Stimulated activated naive CD8-positive, alpha-beta T cell treated with anti-CD3 and anti-CD28 coated beads, Interleukin-15, amount 100 ng/mL, for 72 hours (primary cell): ENCODE data around the gene PTPN13.
"Not testable (repeated sequence)": the region's sequence is repeated elsewhere in the genome, so short reads cannot be mapped to it uniquely, and the experiment has no call there.

ENCODE experiments used
- ATAC-seq: fragments of 150-1000 bp; cut with Tn5 transposase; 2 replicates; pipeline ENCODE4 v1.10.0; 2021; ENCODE audit warnings: mild to moderate bottlenecking, moderate library complexity
- DNase-seq, 2 donors: peaks; one replicate each; pipeline ENCODE4 v3.0.0; 2021 to 2022
- H3K27ac Mint-ChIP-seq, 2 donors: one replicate each; pipeline ENCODE4 v1.8.0; 2022; ENCODE audit warnings: mild to moderate bottlenecking in 2 of 2, mixed read lengths in 2 of 2, moderate library complexity in 2 of 2
- H3K27me3 Mint-ChIP-seq: one replicate; pipeline ENCODE4 v1.8.0; 2022; ENCODE audit warnings: mixed read lengths
- H3K4me1 Mint-ChIP-seq: one replicate; pipeline ENCODE4 v1.8.0; 2022; ENCODE audit warnings: mild to moderate bottlenecking, mixed read lengths
- H3K4me3 Mint-ChIP-seq, 2 donors: one replicate each; pipeline ENCODE4 v1.8.0; 2022; ENCODE audit warnings: mild to moderate bottlenecking in 2 of 2, mixed read lengths in 2 of 2, moderate library complexity in 1 of 2
- H3K9me3 Mint-ChIP-seq, 2 donors: one replicate each; pipeline ENCODE4 v1.8.0; 2022; ENCODE audit warnings: mixed read lengths in 2 of 2

The PTPN13 gene

DNA sequence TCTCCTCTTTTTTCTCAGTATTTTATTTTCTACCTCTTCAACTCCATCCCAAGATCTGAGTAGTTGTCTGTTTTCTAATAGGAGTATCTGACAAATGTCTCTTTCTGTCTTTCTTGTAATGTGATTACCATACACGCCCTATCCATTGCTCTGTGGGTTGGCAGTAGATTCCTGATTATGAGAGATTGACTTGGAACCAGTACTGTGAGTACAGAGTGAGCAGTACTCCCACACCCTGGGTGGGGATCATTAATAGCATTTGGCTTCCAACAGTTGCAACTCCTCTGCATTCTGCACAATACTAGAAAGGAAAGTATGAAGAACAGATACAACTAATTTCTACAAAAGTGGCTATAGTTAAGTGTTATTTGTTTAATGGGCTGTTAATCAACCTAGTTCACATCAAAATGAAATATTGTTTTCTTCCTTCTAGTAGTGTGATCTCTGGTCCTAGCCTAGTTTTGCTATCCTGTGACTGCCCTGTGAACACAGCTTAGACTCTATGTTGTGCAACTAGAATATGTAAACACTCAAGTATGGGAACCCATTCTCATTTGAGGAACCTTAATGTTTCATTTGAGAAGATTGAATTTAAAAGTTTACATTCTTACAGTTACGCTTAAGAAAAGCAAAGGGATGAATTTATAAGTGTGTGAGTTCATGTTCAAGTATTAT lies 112.9 kb downstream of the PTPN13 start:
- H3K4me1 Mint-ChIP-seq: no peaks in the 10 kb centered on the region
- ATAC-seq (no peak), DNase-seq (no peak)
- no peaks in the 10 kb centered on the region for H3K9me3 Mint-ChIP-seq
- H3K27me3 Mint-ChIP-seq: no peaks in the 10 kb centered on the region
- H3K27ac Mint-ChIP-seq: no peak overlapping the region
- no peak overlapping the region for H3K4me3 Mint-ChIP-seq

DNA sequence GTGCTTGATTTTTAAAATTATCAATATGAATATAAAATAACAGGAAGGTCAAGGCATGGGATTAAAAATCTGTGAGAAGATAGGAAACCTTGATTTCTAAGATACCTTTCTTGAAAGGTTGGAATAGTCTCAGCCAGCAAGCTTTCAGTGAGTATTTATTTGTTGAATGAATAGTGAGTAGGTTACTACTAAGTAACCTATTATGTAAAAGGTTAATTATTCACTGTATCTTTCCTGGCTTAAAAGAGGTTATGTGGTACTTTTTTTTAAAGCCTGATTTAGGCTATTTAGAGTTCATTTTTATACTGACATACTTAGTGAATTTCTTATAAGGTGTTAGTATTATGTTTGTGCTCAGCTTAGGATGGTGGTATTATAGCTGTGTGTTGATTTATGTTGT lies 123.5 kb downstream of the PTPN13 start:
- ATAC-seq (no peak), DNase-seq (no peak)
- H3K9me3 Mint-ChIP-seq: peaks cover 4 to 5% of the 10 kb centered on the region in 2 donors
- no peaks in the 10 kb centered on the region for H3K4me1 Mint-ChIP-seq
- H3K27me3 Mint-ChIP-seq: no peaks in the 10 kb centered on the region
- peak overlapping the region in 1 of 2 donors; percentile 53 for H3K27ac Mint-ChIP-seq
- H3K4me3 Mint-ChIP-seq: no peak overlapping the region

DNA sequence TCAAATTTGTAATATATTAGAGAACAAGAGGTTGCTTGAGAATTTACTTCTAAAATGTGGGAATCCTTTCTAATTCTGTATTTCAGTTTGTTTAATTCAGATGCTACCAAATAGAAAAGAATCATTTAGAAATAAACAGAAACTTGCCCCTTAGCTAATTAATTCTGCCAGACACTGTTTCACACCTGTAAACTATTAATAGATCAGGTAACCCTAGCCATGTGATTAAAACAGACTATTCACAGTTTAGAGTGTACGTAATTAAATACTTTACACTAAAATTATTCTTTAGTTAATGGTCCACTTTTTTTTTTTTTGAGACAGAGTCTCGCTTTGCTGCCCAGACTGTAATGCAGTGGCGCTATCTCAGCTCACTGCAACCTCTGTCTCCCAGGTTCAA lies 124.0 kb downstream of the PTPN13 start:
- Mint-ChIP-seq H3K4me3 (no peak overlapping the region), H3K4me1 (no peaks in the 10 kb centered on the region), H3K27ac (no peak overlapping the region), H3K9me3 (peaks cover 4 to 5% of the 10 kb centered on the region in 2 donors), H3K27me3 (no peaks in the 10 kb centered on the region)
- no peak for DNase-seq
- ATAC-seq: no peak

DNA sequence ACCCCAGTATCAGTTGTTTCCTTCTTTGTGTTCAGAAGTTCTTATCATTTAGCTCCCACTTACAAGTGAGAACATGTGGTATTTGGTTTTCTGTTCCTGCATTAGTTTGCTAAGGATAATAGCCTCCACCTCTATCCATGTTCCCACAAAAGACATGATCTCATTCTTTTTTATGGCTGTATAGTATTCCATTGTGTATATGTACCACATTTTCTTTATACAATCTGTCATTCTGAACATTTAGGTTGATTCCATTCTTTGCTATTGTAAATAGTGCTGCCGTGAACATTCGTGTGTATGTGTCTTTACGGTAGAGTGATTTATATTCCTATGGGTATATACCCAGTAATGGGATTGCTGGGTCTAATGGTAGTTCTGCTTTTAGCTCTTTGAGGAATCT lies 125.0 kb downstream of the PTPN13 start:
- not testable (repeated sequence) for H3K4me1 Mint-ChIP-seq, DNase-seq, H3K4me3 Mint-ChIP-seq, H3K27me3 Mint-ChIP-seq, ATAC-seq, H3K27ac Mint-ChIP-seq, H3K9me3 Mint-ChIP-seq

DNA sequence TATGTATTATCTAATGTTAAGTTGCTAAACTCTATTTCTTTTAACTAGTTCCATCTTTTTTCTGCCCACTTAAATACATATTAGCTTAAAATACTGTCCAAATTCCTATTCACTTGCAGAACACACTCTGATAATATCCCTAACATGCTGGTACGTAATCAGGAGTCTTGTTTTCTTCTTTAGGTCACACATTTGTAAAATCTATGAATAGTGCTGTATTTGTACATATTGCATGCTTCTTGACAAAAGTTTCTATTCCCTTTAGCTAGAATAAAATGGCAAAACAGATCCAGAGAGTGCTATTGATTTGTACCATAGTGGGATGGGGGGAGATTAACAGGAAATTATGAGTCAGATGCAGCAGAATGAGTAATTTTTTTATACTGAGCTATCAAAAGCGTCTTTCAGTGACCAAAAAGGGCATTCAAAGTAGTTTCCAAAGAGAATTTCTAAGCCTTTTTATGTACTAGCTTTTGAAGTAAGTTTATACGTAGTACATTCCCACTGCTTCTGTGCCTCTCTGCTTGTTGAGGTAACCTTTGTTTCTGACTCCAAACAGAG lies 126.5 kb downstream of the PTPN13 start:
- H3K27me3 Mint-ChIP-seq: no peaks in the 10 kb centered on the region
- ATAC-seq (no peak), DNase-seq (no peak)
- H3K27ac Mint-ChIP-seq: no peak overlapping the region
- peaks cover 4 to 5% of the 10 kb centered on the region in 2 donors for H3K9me3 Mint-ChIP-seq
- no peak overlapping the region for H3K4me3 Mint-ChIP-seq
- no peaks in the 10 kb centered on the region for H3K4me1 Mint-ChIP-seq

DNA sequence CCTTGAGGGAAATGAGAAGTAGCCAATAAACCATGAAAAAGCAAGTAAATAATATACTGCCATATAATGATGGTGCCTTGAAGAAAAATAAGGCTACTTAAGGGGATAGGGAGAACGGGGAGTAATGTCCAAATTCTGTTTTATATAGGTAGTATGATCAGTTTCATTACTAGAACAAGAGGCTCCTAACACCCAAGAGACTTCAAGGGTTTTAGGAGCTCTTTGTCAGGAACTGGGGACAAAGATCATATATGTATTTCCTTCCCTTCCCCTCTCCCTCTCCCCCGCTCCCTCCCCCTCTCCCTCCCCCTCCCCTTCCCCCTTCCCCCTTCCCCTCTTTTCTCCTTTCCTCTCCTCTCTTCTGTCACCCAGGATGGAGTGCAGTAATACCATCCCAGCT lies 127.3 kb downstream of the PTPN13 start:
- Mint-ChIP-seq H3K9me3 (peaks cover 4 to 10% of the 10 kb centered on the region in 2 donors), H3K4me1 (no peaks in the 10 kb centered on the region), H3K27me3 (no peaks in the 10 kb centered on the region), H3K27ac (no peak overlapping the region), H3K4me3 (no peak overlapping the region)
- ATAC-seq: no peak
- no peak for DNase-seq

DNA sequence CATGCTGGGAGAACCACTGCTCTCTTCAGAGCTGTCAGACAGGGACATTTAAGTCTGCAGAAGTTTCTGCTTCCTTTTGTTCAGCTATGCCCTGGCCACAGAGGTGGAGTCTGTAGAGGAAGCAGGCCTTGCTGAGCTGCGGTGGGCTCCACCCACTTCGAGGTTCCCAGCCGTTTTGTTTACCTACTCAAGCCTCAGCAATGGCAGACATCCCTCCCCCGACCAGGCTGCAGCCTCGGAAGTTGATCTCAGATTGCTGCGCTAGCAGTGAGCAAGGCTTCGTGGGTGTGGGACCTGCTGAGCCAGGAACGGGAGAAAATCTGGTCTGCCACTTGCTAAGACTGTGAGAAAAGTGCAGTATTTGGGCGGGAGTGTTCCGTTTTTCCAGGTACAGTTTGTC lies 136.2 kb downstream of the PTPN13 start:
- no peaks in the 10 kb centered on the region for H3K27me3 Mint-ChIP-seq
- no peak overlapping the region for H3K27ac Mint-ChIP-seq
- no peak overlapping the region for H3K4me3 Mint-ChIP-seq
- ATAC-seq: no peak
- H3K9me3 Mint-ChIP-seq: peaks cover 0 to 6% of the 10 kb centered on the region in 2 donors
- no peaks in the 10 kb centered on the region for H3K4me1 Mint-ChIP-seq
- no peak for DNase-seq

DNA sequence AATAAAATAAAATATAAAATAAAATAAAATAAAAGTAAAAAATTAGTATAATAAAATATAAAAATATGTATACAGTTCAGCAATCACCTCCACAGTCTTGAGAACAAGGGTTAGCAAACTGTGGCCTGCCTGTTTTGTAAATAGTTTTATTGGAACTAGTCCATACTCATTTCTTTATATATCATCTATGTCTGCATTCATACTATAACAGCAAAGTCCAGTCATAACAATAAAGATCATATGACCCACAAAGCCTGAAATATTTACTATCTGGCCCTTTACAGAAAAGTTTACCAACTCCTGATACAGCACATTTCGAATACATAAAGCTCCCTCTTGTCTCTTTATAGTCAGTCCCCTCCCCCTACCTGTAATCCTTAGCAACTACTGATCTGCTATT lies 143.1 kb downstream of the PTPN13 start:
- H3K4me3 Mint-ChIP-seq: no peak overlapping the region
- no peak overlapping the region for H3K27ac Mint-ChIP-seq
- H3K4me1 Mint-ChIP-seq: no peaks in the 10 kb centered on the region
- no peak for ATAC-seq
- peaks cover 0 to 21% of the 10 kb centered on the region in 2 donors for H3K9me3 Mint-ChIP-seq
- no peak for DNase-seq
- no peaks in the 10 kb centered on the region for H3K27me3 Mint-ChIP-seq

DNA sequence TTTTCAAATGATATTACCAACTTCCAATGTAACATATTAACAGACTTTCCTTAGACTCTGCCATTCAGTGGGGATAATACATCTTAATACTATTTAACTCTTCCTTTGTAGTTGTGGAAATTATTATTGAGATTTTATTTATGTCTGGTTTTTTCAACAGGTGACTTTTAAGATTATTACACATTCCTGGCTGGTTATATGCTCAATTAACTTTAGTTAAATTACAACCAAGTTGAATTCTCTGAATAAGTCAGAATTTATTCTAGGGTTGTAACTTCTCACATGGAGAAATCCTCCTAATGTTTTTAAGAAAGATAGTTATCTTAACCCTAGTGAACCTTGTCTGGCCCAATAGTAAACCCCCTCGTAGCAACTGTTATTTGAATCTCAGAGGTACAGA lies 147.7 kb downstream of the PTPN13 start:
- ATAC-seq (no peak), DNase-seq (no peak)
- peaks cover 0 to 21% of the 10 kb centered on the region in 2 donors for H3K9me3 Mint-ChIP-seq
- H3K4me3 Mint-ChIP-seq: no peak overlapping the region
- no peaks in the 10 kb centered on the region for H3K27me3 Mint-ChIP-seq
- H3K27ac Mint-ChIP-seq: no peak overlapping the region
- no peaks in the 10 kb centered on the region for H3K4me1 Mint-ChIP-seq

DNA sequence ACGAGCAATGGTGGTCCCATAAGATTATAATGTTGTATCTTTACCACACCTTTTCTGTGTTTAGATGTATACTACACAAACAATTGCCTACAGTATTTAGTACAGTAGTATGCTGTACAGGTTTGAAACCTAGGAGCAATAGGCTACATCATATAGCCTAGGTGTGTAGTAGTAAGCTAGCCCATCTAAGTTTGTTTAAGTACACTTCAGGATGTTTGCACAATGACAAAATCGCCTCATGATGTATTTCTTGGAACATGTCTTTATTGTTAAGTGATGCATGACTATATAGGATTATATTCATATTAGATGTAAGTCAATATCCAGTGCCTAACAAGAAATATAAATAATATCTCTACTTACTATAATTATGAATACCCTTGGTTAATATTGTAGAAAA lies 150.5 kb downstream of the PTPN13 start:
- Mint-ChIP-seq H3K4me3 (no peak overlapping the region), H3K27ac (no peak overlapping the region), H3K27me3 (no peaks in the 10 kb centered on the region), H3K9me3 (peaks cover 0 to 16% of the 10 kb centered on the region in 2 donors), H3K4me1 (no peaks in the 10 kb centered on the region)
- no peak for ATAC-seq
- DNase-seq: no peak

DNA sequence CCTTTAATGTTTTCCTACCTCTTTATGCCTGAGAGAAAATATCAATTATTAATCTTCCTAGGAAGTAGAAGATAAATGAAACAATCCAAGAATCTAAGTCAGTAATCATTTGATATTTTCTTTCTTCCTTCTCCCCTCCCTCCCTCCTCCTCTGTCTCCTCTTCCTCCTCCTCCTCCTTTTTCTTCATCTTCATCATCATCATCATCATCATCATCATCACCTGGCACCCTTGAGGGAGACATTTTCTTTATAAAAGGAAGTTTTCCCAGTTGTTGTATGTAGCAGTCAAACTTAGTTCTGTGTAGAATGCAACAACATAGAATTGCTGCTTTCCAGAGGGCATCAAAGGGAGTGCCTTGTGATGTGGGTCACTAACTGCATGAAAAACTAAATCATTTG lies 155.0 kb downstream of the PTPN13 start:
- Mint-ChIP-seq H3K4me3 (no peak overlapping the region), H3K9me3 (no peaks in the 10 kb centered on the region), H3K4me1 (no peaks in the 10 kb centered on the region), H3K27ac (no peak overlapping the region), H3K27me3 (no peaks in the 10 kb centered on the region)
- no peak for DNase-seq
- ATAC-seq: no peak

DNA sequence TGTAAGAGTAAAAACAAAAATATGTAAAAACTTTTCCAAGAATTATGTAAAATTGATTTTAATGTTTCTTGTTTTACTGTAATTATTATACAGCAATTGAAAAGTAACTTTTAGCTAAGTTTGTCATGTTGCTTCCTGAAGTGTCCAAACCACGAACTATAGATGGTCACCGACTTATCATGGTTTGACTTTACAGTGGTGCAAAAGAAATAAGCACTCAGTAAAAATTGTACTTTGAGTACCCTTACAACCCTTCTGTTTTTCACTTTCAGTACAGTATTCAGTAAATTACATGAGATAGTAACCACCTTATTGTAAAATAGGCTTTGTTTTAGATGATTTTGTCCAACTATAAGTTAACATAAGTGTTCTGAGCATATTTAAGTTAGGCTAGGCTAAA lies 161.3 kb downstream of the PTPN13 start:
- Mint-ChIP-seq H3K4me1 (no peaks in the 10 kb centered on the region), H3K27ac (no peak overlapping the region), H3K4me3 (no peak overlapping the region), H3K27me3 (no peaks in the 10 kb centered on the region), H3K9me3 (no peaks in the 10 kb centered on the region)
- ATAC-seq (no peak), DNase-seq (no peak)

DNA sequence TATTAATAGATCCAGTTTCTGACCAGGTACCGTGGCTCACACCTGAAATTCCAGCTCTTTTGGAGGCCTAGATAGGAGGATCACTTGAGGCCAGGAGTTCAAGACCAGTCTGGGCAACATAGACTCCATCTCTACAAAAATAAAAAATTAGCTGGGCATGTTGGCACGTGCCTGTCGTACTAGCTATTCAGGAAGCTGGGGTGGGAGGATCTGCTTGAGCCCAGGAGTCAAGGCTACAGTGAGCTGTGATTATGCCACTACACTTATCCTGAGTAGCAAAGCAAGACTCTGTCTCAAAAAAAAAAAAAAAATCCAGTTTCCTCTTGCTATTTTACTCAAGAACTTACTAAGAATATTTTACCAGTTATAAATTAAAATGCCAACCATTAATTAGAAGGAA lies 163.4 kb downstream of the PTPN13 start:
- H3K27ac Mint-ChIP-seq: no peak overlapping the region
- DNase-seq: no peak
- H3K4me3 Mint-ChIP-seq: no peak overlapping the region
- H3K9me3 Mint-ChIP-seq: no peaks in the 10 kb centered on the region
- H3K27me3 Mint-ChIP-seq: peaks cover 2% of the 10 kb centered on the region
- ATAC-seq: no peak
- H3K4me1 Mint-ChIP-seq: no peaks in the 10 kb centered on the region

DNA sequence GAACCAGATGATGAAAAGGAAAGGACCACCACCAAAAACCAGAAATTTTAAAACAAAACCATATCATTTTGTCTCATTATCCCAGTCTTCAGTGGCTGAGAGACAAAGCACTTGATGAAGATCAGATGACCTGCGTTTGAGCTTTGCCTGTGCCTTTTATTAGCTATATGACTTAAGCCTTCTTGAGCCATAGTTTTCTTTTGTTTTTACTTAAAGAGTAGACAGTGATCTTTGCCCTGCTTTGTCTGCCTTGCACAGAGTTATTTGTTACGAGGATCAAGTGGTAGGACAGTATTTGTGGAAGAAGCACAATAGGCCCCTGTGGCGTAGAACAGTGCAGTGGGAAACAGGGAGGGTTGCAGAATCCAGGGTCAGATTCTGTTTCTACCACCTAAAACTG lies 165.2 kb downstream of the PTPN13 start:
- Mint-ChIP-seq H3K4me1 (no peaks in the 10 kb centered on the region), H3K9me3 (no peaks in the 10 kb centered on the region), H3K4me3 (no peak overlapping the region), H3K27ac (no peak overlapping the region), H3K27me3 (peaks cover 6% of the 10 kb centered on the region)
- no peak for ATAC-seq
- DNase-seq: no peak

DNA sequence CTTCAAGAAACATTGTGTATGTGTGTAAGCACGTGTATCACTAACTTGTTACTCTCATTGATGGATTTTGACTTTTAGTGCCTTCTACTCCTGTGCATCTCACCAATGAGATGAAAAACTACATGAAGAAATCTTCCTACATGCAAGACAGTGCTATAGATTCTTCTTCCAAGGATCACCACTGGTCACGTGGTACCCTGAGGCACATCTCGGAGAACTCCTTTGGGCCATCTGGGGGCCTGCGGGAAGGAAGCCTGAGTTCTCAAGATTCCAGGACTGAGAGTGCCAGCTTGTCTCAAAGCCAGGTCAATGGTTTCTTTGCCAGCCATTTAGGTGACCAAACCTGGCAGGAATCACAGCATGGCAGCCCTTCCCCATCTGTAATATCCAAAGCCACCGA lies 168.5 kb downstream of the PTPN13 start:
- no peak overlapping the region for H3K27ac Mint-ChIP-seq
- DNase-seq (no peak), ATAC-seq (no peak)
- H3K27me3 Mint-ChIP-seq: peaks cover 6% of the 10 kb centered on the region
- H3K4me3 Mint-ChIP-seq: no peak overlapping the region
- no peaks in the 10 kb centered on the region for H3K4me1 Mint-ChIP-seq
- no peaks in the 10 kb centered on the region for H3K9me3 Mint-ChIP-seq

DNA sequence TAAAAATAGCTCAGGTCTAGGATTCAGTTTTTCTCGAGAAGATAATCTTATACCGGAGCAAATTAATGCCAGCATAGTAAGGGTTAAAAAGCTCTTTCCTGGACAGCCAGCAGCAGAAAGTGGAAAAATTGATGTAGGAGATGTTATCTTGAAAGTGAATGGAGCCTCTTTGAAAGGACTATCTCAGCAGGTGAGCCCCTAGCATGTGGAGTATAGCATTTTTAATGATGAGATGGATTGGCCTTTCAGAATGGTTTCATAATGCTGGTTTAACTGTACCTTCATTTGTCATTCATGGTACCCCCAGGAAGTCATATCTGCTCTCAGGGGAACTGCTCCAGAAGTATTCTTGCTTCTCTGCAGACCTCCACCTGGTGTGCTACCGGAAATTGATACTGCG lies 175.7 kb downstream of the PTPN13 start:
- H3K4me3 Mint-ChIP-seq: no peak overlapping the region
- no peak overlapping the region for H3K27ac Mint-ChIP-seq
- H3K4me1 Mint-ChIP-seq: no peaks in the 10 kb centered on the region
- H3K9me3 Mint-ChIP-seq: no peaks in the 10 kb centered on the region
- ATAC-seq (no peak), DNase-seq (no peak)
- H3K27me3 Mint-ChIP-seq: peaks cover 8% of the 10 kb centered on the region

DNA sequence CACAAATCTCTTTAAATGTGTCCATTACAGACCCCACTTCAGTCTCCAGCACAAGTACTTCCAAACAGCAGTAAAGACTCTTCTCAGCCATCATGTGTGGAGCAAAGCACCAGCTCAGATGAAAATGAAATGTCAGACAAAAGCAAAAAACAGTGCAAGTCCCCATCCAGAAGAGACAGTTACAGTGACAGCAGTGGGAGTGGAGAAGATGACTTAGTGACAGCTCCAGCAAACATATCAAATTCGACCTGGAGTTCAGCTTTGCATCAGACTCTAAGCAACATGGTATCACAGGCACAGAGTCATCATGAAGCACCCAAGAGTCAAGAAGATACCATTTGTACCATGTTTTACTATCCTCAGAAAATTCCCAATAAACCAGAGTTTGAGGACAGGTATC lies 177.0 kb downstream of the PTPN13 start:
- Mint-ChIP-seq H3K27me3 (peaks cover 8% of the 10 kb centered on the region), H3K4me3 (no peak overlapping the region), H3K4me1 (no peaks in the 10 kb centered on the region), H3K9me3 (no peaks in the 10 kb centered on the region), H3K27ac (no peak overlapping the region)
- ATAC-seq (no peak), DNase-seq (no peak)
